OCI-LY3 (cell line): ENCODE measurements around the gene SMIM7.

Experiments
- H2AFZ ChIP-seq: fragments of 200-600, 300-600 bp; shearing (Covaris generic); 2 replicates; pipeline ENCODE4 v1.6.0; 2014; ENCODE audit warnings: antibody characterized with exemption, low read depth, low read length
- H3K27ac ChIP-seq: fragments of 200-600, 300-600 bp; sonication (generic); 2 replicates; pipeline ENCODE4 v1.5.1; 2014; ENCODE audit warnings: mild to moderate bottlenecking, low read length, moderate library complexity, mixed read lengths
- H3K27me3 ChIP-seq: fragments of 200-600, 300-600 bp; sonication (generic); 2 replicates; pipeline ENCODE4 v1.6.1; 2014; ENCODE audit warnings: low read depth, low read length, mixed read lengths
- H3K36me3 ChIP-seq: fragments of 200-600, 300-600 bp; sonication (generic); replicated peaks from 2 replicates; pipeline ENCODE3; 2014; ENCODE audit warnings: low read depth, low read length, mixed read lengths
- H3K4me1 ChIP-seq: fragments of 300-600, 200-600 bp; sonication (generic); 2 replicates; pipeline ENCODE4 v1.6.1; 2014; ENCODE audit warnings: low read length, mixed read lengths
- H3K4me2 ChIP-seq: fragments of 200-600, 300-600 bp; sonication (generic); 2 replicates; pipeline ENCODE4 v1.6.1; 2014; ENCODE audit warnings: low read length, mixed read lengths
- H3K4me3 ChIP-seq: fragments of 300-600, 200-600 bp; sonication (generic); 2 replicates; pipeline ENCODE4 v1.5.1; 2014; ENCODE audit warnings: antibody characterized with exemption, mild to moderate bottlenecking, low read length, moderate library complexity
- H3K79me2 ChIP-seq: fragments of 300-600, 200-600 bp; shearing (Covaris generic); 2 replicates; pipeline ENCODE4 v1.6.1; 2014; ENCODE audit warnings: mild to moderate bottlenecking, low read length, mixed read lengths
- H3K9ac ChIP-seq: fragments of 300-600, 200-600 bp; shearing (Covaris generic); 2 replicates; pipeline ENCODE4 v1.6.0; 2014; ENCODE audit warnings: mild to moderate bottlenecking, low read length, moderate library complexity
- H3K9me3 ChIP-seq: fragments of 200-600, 300-600 bp; shearing (Covaris generic); 2 replicates; pipeline ENCODE4 v1.6.1; 2014; ENCODE audit warnings: low read length, mixed read lengths; ENCODE audit not compliant: insufficient read depth
- H4K20me1 ChIP-seq: fragments of 200-600, 300-600 bp; sonication (generic); 2 replicates; pipeline ENCODE4 v1.6.1; 2016; ENCODE audit warnings: low read length, mixed read lengths; ENCODE audit not compliant: insufficient read depth
- EZH2phosphoT487 ChIP-seq: fragments of 200-600 bp; shearing (Covaris generic); IDR thresholded peaks from 2 replicates; pipeline ENCODE4 v1.6.1; 2018; ENCODE audit warnings: antibody characterized with exemption, mixed run types, low read depth
- TF ChIP-seq, protein P1 (sequence below): fragments of 200-600, 300-600 bp; sonication (generic); IDR thresholded peaks from 2 replicates; pipeline ENCODE4 v1.5.1; 2014; ENCODE audit warnings: antibody characterized with exemption, low read length, low read depth

SMIM7 gene

GRCh38 chr19:16688084-16688483, 28.1 kb upstream of the SMIM7 start:
- H3K36me3 ChIP-seq: no peaks in the 10 kb centered on the region
- no peak overlapping the region for H3K4me2 ChIP-seq
- no peak overlapping the region for H3K27ac ChIP-seq
- no peak overlapping the region for H2AFZ ChIP-seq
- TF ChIP-seq, protein P1, sequence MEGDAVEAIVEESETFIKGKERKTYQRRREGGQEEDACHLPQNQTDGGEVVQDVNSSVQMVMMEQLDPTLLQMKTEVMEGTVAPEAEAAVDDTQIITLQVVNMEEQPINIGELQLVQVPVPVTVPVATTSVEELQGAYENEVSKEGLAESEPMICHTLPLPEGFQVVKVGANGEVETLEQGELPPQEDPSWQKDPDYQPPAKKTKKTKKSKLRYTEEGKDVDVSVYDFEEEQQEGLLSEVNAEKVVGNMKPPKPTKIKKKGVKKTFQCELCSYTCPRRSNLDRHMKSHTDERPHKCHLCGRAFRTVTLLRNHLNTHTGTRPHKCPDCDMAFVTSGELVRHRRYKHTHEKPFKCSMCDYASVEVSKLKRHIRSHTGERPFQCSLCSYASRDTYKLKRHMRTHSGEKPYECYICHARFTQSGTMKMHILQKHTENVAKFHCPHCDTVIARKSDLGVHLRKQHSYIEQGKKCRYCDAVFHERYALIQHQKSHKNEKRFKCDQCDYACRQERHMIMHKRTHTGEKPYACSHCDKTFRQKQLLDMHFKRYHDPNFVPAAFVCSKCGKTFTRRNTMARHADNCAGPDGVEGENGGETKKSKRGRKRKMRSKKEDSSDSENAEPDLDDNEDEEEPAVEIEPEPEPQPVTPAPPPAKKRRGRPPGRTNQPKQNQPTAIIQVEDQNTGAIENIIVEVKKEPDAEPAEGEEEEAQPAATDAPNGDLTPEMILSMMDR: no peak
- no peak for TF ChIP-seq EZH2phosphoT487
- H3K79me2 ChIP-seq: no peaks in the 10 kb centered on the region
- no peaks in the 10 kb centered on the region for H3K9me3 ChIP-seq
- H3K9ac ChIP-seq: no peak overlapping the region
- no peaks in the 10 kb centered on the region for H3K4me1 ChIP-seq
- H4K20me1 ChIP-seq: no peaks in the 10 kb centered on the region
- no peak overlapping the region for H3K4me3 ChIP-seq
- no peaks in the 10 kb centered on the region for H3K27me3 ChIP-seq

- H3K4me3 ChIP-seq: no peak overlapping the region
- no peaks in the 10 kb centered on the region for H3K9me3 ChIP-seq
- H3K36me3 ChIP-seq: peaks cover 21% of the 10 kb centered on the region
- H3K27me3 ChIP-seq: no peaks in the 10 kb centered on the region
- TF ChIP-seq, protein P1: no peak
- TF ChIP-seq EZH2phosphoT487: no peak
- H2AFZ ChIP-seq: no peak overlapping the region
- H3K4me1 ChIP-seq: no peaks in the 10 kb centered on the region
- no peaks in the 10 kb centered on the region for H4K20me1 ChIP-seq
- no peaks in the 10 kb centered on the region for H3K79me2 ChIP-seq
- no peak overlapping the region for H3K27ac ChIP-seq
- no peak overlapping the region for H3K4me2 ChIP-seq
- H3K9ac ChIP-seq: no peak overlapping the region
Measured at GRCh38 chr19:16684216-16684615, 24.3 kb upstream of the SMIM7 start.

- no peak overlapping the region for H3K27ac ChIP-seq
- H3K9ac ChIP-seq: no peak overlapping the region
- H3K79me2 ChIP-seq: no peaks in the 10 kb centered on the region
- H3K4me3 ChIP-seq: no peak overlapping the region
- H2AFZ ChIP-seq: no peak overlapping the region
- H4K20me1 ChIP-seq: no peaks in the 10 kb centered on the region
- peaks cover 21% of the 10 kb centered on the region for H3K36me3 ChIP-seq
- no peaks in the 10 kb centered on the region for H3K4me1 ChIP-seq
- H3K4me2 ChIP-seq: no peak overlapping the region
- TF ChIP-seq, protein P1: no peak
- no peak for TF ChIP-seq EZH2phosphoT487
- H3K27me3 ChIP-seq: no peaks in the 10 kb centered on the region
- no peaks in the 10 kb centered on the region for H3K9me3 ChIP-seq
Measured at GRCh38 chr19:16682539-16682938, 22.6 kb upstream of the SMIM7 start.

DNA sequence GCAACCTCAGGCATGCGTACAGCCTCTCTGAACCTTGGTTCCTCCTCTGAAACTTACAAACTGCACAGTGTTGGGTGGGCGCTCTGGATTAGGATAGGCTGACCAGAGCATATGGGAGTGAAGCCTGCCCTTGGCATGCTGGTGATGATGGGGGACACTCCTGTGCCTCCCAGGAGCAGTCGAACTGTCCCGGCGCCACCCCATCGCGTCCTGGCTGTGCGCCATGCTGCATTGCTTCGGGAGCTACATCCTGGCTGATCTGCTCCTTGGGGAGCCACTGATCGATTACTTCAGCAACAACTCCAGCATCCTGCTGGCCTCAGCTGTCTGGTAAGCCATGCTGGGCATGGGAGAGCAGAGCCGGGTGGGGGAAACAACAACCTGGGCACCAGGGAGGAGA, 19.9 kb upstream of the SMIM7 start:
- H2AFZ ChIP-seq: no peak overlapping the region
- no peaks in the 10 kb centered on the region for H4K20me1 ChIP-seq
- no peaks in the 10 kb centered on the region for H3K4me1 ChIP-seq
- H3K4me3 ChIP-seq: no peak overlapping the region
- no peaks in the 10 kb centered on the region for H3K27me3 ChIP-seq
- no peaks in the 10 kb centered on the region for H3K79me2 ChIP-seq
- no peak overlapping the region for H3K27ac ChIP-seq
- peaks cover 21% of the 10 kb centered on the region for H3K36me3 ChIP-seq
- no peaks in the 10 kb centered on the region for H3K9me3 ChIP-seq
- TF ChIP-seq, protein P1: no peak
- TF ChIP-seq EZH2phosphoT487: no peak
- H3K9ac ChIP-seq: no peak overlapping the region
- no peak overlapping the region for H3K4me2 ChIP-seq
